Middle frontal gyrus (tissue), 1 donor: ENCODE measurements around the gene NOP14.
"Not testable (repeated sequence)": the region's sequence is repeated elsewhere in the genome, so short reads cannot be mapped to it uniquely, and the experiment has no call there.

ENCODE experiments used
- DNase-seq: peaks from one replicate; pipeline ENCODE4 v3.0.0-alpha.2; 2015; ENCODE audit warnings: low spot score; ENCODE audit errors: extremely low spot score

Gene NOP14

GRCh38 chr4:2963175-2963965 lies at the start of gene NOP14, which contains the start of gene GRK4:
NOP14 (minus strand) TSS chr4:2963406; CDS start chr4:2963319, 87 bp downstream.
GRK4 (plus strand) TSS chr4:2963571; CDS start chr4:2964071, 500 bp downstream.
- DNase-seq: peak; percentile 98

GRCh38 chr4:3011456-3012220 lies 48.4 kb upstream of the NOP14 start:
- DNase-seq: no peak

- DNase-seq: no peak
These were observed 47.8 kb upstream of the NOP14 start for GRCh38 chr4:3010998-3011397.

GRCh38 chr4:3010577-3010976 lies 47.4 kb upstream of the NOP14 start:
- no peak for DNase-seq

GRCh38 chr4:3009422-3009821 lies 46.2 kb upstream of the NOP14 start:
- DNase-seq: no peak

- no peak for DNase-seq
These were observed 44.5 kb upstream of the NOP14 start for GRCh38 chr4:3007724-3008123.

- no peak for DNase-seq
These were observed 33.2 kb upstream of the NOP14 start for GRCh38 chr4:2996415-2996814.

- no peak for DNase-seq
These were observed 32.5 kb upstream of the NOP14 start for GRCh38 chr4:2995546-2996265.

GRCh38 chr4:2994917-2995316 lies 31.7 kb upstream of the NOP14 start:
- DNase-seq: no peak

- DNase-seq: no peak
These were observed 28.0 kb upstream of the NOP14 start for GRCh38 chr4:2991243-2991642.

GRCh38 chr4:2983715-2984114 lies 20.5 kb upstream of the NOP14 start:
- not testable (repeated sequence) for DNase-seq

GRCh38 chr4:2982012-2982411 lies 18.8 kb upstream of the NOP14 start:
- DNase-seq: no peak

- DNase-seq: no peak
These were observed 18.1 kb upstream of the NOP14 start for GRCh38 chr4:2981256-2981819.

GRCh38 chr4:2977211-2978088 lies 14.2 kb upstream of the NOP14 start:
- DNase-seq: peak; percentile 39

- DNase-seq: no peak
These were observed 8.1 kb upstream of the NOP14 start for GRCh38 chr4:2971275-2971674.

GRCh38 chr4:2968381-2968780 lies 5.2 kb upstream of the NOP14 start:
- DNase-seq: no peak

- DNase-seq: no peak
These were observed 2.1 kb upstream of the NOP14 start for GRCh38 chr4:2965262-2965661.

- no peak for DNase-seq
These were observed 1.6 kb upstream of the NOP14 start for GRCh38 chr4:2964706-2965258.

- no peak for DNase-seq
These were observed 813 bp upstream of the NOP14 start for GRCh38 chr4:2963966-2964471.

GRCh38 chr4:2962614-2963174 lies 512 bp downstream of the NOP14 start:
- DNase-seq: no peak
